ENCODE measurements around the gene GSE1.

GSE1 gene

GRCh38 chr16:85708338-85708737, 95.2 kb downstream of the GSE1 start:
- DNase-seq (ENCODE audit: low spot score), result no peak

- DNase-seq (ENCODE audit: low spot score), result no peak
Measured at GRCh38 chr16:85709766-85710585, 96.9 kb downstream of the GSE1 start.

- no peak for DNase-seq (ENCODE audit: low spot score)
Measured at GRCh38 chr16:85710732-85711131, 97.6 kb downstream of the GSE1 start.

GRCh38 chr16:85711982-85712587, 99.0 kb downstream of the GSE1 start:
- no peak for DNase-seq (ENCODE audit: low spot score)

GRCh38 chr16:85712801-85713200, 99.7 kb downstream of the GSE1 start:
- no peak for DNase-seq (ENCODE audit: low spot score)

GRCh38 chr16:85715169-85716021, 102.3 kb downstream of the GSE1 start:
- DNase-seq (ENCODE audit: low spot score), result no peak

- no peak for DNase-seq (ENCODE audit: low spot score)
Measured at GRCh38 chr16:85716022-85716679, 103.0 kb downstream of the GSE1 start.

- DNase-seq (ENCODE audit: low spot score), result no peak
Measured at GRCh38 chr16:85716680-85717038, 103.5 kb downstream of the GSE1 start.

GRCh38 chr16:85717393-85718152, 104.5 kb downstream of the GSE1 start:
- DNase-seq (ENCODE audit: low spot score), result peak; percentile 59

- DNase-seq (ENCODE audit: low spot score), result no peak
Measured at GRCh38 chr16:85718153-85718477, 105.0 kb downstream of the GSE1 start.

- DNase-seq (ENCODE audit: low spot score), result no peak
Measured at GRCh38 chr16:85718682-85719081, 105.6 kb downstream of the GSE1 start.

- DNase-seq (ENCODE audit: low spot score), result no peak
Measured at GRCh38 chr16:85719605-85720301, 106.6 kb downstream of the GSE1 start.

- DNase-seq (ENCODE audit: low spot score), result no peak
Measured at GRCh38 chr16:85720302-85720637, 107.1 kb downstream of the GSE1 start.

- no peak for DNase-seq (ENCODE audit: low spot score)
Measured at GRCh38 chr16:85722128-85722893, 109.2 kb downstream of the GSE1 start.

- no peak for DNase-seq (ENCODE audit: low spot score)
Measured at GRCh38 chr16:85724126-85724879, 111.2 kb downstream of the GSE1 start.

GRCh38 chr16:85724936-85725335, 111.8 kb downstream of the GSE1 start:
- no peak for DNase-seq (ENCODE audit: low spot score)

Measured in kidney capillary endothelial cell (primary cell).